Karpas-422 (cell line): ENCODE measurements around the gene DNAJB9. TPM values are rescaled to one million over a fixed set of nuclear protein-coding genes. Genes with fewer than 3 reads are reported as not detected.

Experiments
- DNase-seq: peaks from one replicate; pipeline ENCODE4 v3.0.0-alpha.2; 2015
- H2AFZ ChIP-seq: fragments of 200-600 bp; sonication (generic); 2 replicates; pipeline ENCODE4 v1.6.1; 2014; ENCODE audit warnings: antibody characterized with exemption, low read length, mixed read lengths
- H3K27ac ChIP-seq: fragments of 200-600 bp; sonication (generic); 2 replicates; pipeline ENCODE4 v1.5.1; 2014; ENCODE audit warnings: mild to moderate bottlenecking, low read length, moderate library complexity
- H3K27me3 ChIP-seq: fragments of 200-600 bp; sonication (generic); 2 replicates; pipeline ENCODE4 v1.6.1; 2014; ENCODE audit warnings: low read length, mixed read lengths
- H3K36me3 ChIP-seq: fragments of 200-600 bp; sonication (generic); 2 replicates; pipeline ENCODE4 v1.6.1; 2014; ENCODE audit warnings: low read length, mixed read lengths; ENCODE audit not compliant: insufficient read depth
- H3K4me1 ChIP-seq: fragments of 200-600 bp; sonication (generic); 2 replicates; pipeline ENCODE4 v1.6.1; 2014; ENCODE audit warnings: mild to moderate bottlenecking, low read length, mixed read lengths
- H3K4me2 ChIP-seq: fragments of 200-600 bp; sonication (generic); 2 replicates; pipeline ENCODE4 v1.6.1; 2014; ENCODE audit warnings: low read length, low read depth, mild to moderate bottlenecking; ENCODE audit not compliant: poor library complexity, severe bottlenecking
- H3K4me3 ChIP-seq: fragments of 200-600 bp; sonication (generic); 2 replicates; pipeline ENCODE4 v1.5.1; 2014; ENCODE audit warnings: mild to moderate bottlenecking, antibody characterized with exemption, low read length, mixed read lengths
- H3K79me2 ChIP-seq: fragments of 200-600 bp; sonication (generic); 2 replicates; pipeline ENCODE4 v1.6.1; 2014; ENCODE audit warnings: mild to moderate bottlenecking, low read length, mixed read lengths
- H3K9ac ChIP-seq: fragments of 200-600 bp; sonication (generic); 2 replicates; pipeline ENCODE4 v1.6.0; 2014; ENCODE audit warnings: low read length
- H3K9me2 ChIP-seq: fragments of 200-600 bp; sonication (generic), shearing (Covaris generic); replicated peaks from 2 replicates; pipeline ENCODE4 v1.6.0; 2014; ENCODE audit warnings: mild to moderate bottlenecking, low read length, moderate library complexity; ENCODE audit not compliant: insufficient read depth
- H3K9me3 ChIP-seq: fragments of 300-700, 200-600 bp; sonication (generic); 2 replicates; pipeline ENCODE4 v1.6.1; 2014; ENCODE audit warnings: low read length, mixed read lengths
- H4K20me1 ChIP-seq: fragments of 200-600 bp; sonication (generic); 2 replicates; pipeline ENCODE4 v1.6.1; 2014; ENCODE audit warnings: mild to moderate bottlenecking, antibody characterized with exemption, low read length, low read depth; ENCODE audit not compliant: insufficient read depth
- total RNA-seq: library from RNA; depleted of rRNA; stranded (reverse); fragments of >200 nt; shearing (Covaris generic); gene quantifications from 2 replicates; pipeline ENCODE4 v1.2.3, GENCODE V29; 2014; ENCODE audit warnings: low replicate concordance

The DNAJB9 gene
- total RNA-seq, 1 experiment from 2014 or later = 18.4 TPM

- Histone ChIP-seq H3K27ac (no peak overlapping the region), H3K4me1 (no peaks in the 10 kb centered on the region), H3K79me2 (no peaks in the 10 kb centered on the region), H3K9ac (no peak overlapping the region), H3K36me3 (no peaks in the 10 kb centered on the region), H4K20me1 (no peaks in the 10 kb centered on the region), H2AFZ (no peak overlapping the region), H3K4me3 (no peak overlapping the region), H3K4me2 (no peak overlapping the region), H3K9me2 (no peaks in the 10 kb centered on the region), H3K27me3 (no peaks in the 10 kb centered on the region), H3K9me3 (no peaks in the 10 kb centered on the region)
- no peak for DNase-seq
Observed at GRCh38 chr7:108600399-108600798, 30.7 kb downstream of the DNAJB9 start.

GRCh38 chr7:108603656-108604306 lies 34.1 kb downstream of the DNAJB9 start:
- H2AFZ ChIP-seq = no peak overlapping the region
- H3K79me2 ChIP-seq = no peaks in the 10 kb centered on the region
- H3K4me2 ChIP-seq = no peak overlapping the region
- no peaks in the 10 kb centered on the region for H3K4me1 ChIP-seq
- H4K20me1 ChIP-seq = no peaks in the 10 kb centered on the region
- H3K36me3 ChIP-seq = no peaks in the 10 kb centered on the region
- no peaks in the 10 kb centered on the region for H3K9me3 ChIP-seq
- no peak for DNase-seq
- no peak overlapping the region for H3K9ac ChIP-seq
- H3K27ac ChIP-seq = no peak overlapping the region
- no peak overlapping the region for H3K4me3 ChIP-seq
- no peaks in the 10 kb centered on the region for H3K27me3 ChIP-seq
- H3K9me2 ChIP-seq = no peaks in the 10 kb centered on the region

- H3K9ac ChIP-seq = no peak overlapping the region
- no peak overlapping the region for H3K27ac ChIP-seq
- H3K79me2 ChIP-seq = no peaks in the 10 kb centered on the region
- no peaks in the 10 kb centered on the region for H3K27me3 ChIP-seq
- no peak overlapping the region for H3K4me2 ChIP-seq
- H3K36me3 ChIP-seq = no peaks in the 10 kb centered on the region
- H4K20me1 ChIP-seq = no peaks in the 10 kb centered on the region
- no peak for DNase-seq
- no peaks in the 10 kb centered on the region for H3K9me3 ChIP-seq
- H2AFZ ChIP-seq = no peak overlapping the region
- no peaks in the 10 kb centered on the region for H3K4me1 ChIP-seq
- no peak overlapping the region for H3K4me3 ChIP-seq
- no peaks in the 10 kb centered on the region for H3K9me2 ChIP-seq
Observed at GRCh38 chr7:108604307-108605077, 34.8 kb downstream of the DNAJB9 start.

- Histone ChIP-seq H3K9me3 (no peaks in the 10 kb centered on the region), H3K4me3 (no peak overlapping the region), H3K4me1 (no peaks in the 10 kb centered on the region), H3K9me2 (no peaks in the 10 kb centered on the region), H2AFZ (no peak overlapping the region), H3K79me2 (no peaks in the 10 kb centered on the region), H3K27ac (no peak overlapping the region), H4K20me1 (no peaks in the 10 kb centered on the region), H3K9ac (no peak overlapping the region), H3K27me3 (no peaks in the 10 kb centered on the region), H3K4me2 (no peak overlapping the region), H3K36me3 (no peaks in the 10 kb centered on the region)
- no peak for DNase-seq
Observed at GRCh38 chr7:108605559-108606201, 36.0 kb downstream of the DNAJB9 start.

GRCh38 chr7:108609643-108610042 lies 40.0 kb downstream of the DNAJB9 start:
- no peaks in the 10 kb centered on the region for H3K4me1 ChIP-seq
- no peaks in the 10 kb centered on the region for H3K79me2 ChIP-seq

GRCh38 chr7:108611268-108611667 lies 41.6 kb downstream of the DNAJB9 start:
- Histone ChIP-seq H3K4me2 (no peak overlapping the region), H3K4me3 (no peak overlapping the region), H4K20me1 (no peaks in the 10 kb centered on the region), H3K79me2 (no peaks in the 10 kb centered on the region), H3K27me3 (no peaks in the 10 kb centered on the region), H3K9me2 (no peaks in the 10 kb centered on the region), H3K27ac (no peak overlapping the region), H2AFZ (no peak overlapping the region), H3K4me1 (no peaks in the 10 kb centered on the region), H3K9ac (no peak overlapping the region), H3K9me3 (no peaks in the 10 kb centered on the region), H3K36me3 (no peaks in the 10 kb centered on the region)
- DNase-seq = no peak

More at GRCh38 chr7:108609643-108610042, 40.0 kb downstream of the DNAJB9 start:
- no peaks in the 10 kb centered on the region for H3K27me3 ChIP-seq
- DNase-seq = no peak
- no peaks in the 10 kb centered on the region for H3K36me3 ChIP-seq
- H3K4me2 ChIP-seq = no peak overlapping the region
- no peak overlapping the region for H2AFZ ChIP-seq
- H3K9ac ChIP-seq = no peak overlapping the region
- no peak overlapping the region for H3K4me3 ChIP-seq
- H3K27ac ChIP-seq = no peak overlapping the region
- H3K9me3 ChIP-seq = no peaks in the 10 kb centered on the region
- H4K20me1 ChIP-seq = no peaks in the 10 kb centered on the region
- H3K9me2 ChIP-seq = no peaks in the 10 kb centered on the region

- Histone ChIP-seq H3K36me3 (no peaks in the 10 kb centered on the region), H3K79me2 (no peaks in the 10 kb centered on the region), H3K27me3 (no peaks in the 10 kb centered on the region), H3K9ac (no peak overlapping the region), H3K4me2 (no peak overlapping the region), H4K20me1 (no peaks in the 10 kb centered on the region), H2AFZ (no peak overlapping the region), H3K4me1 (no peaks in the 10 kb centered on the region), H3K9me3 (no peaks in the 10 kb centered on the region), H3K27ac (no peak overlapping the region), H3K4me3 (no peak overlapping the region), H3K9me2 (no peaks in the 10 kb centered on the region)
- DNase-seq = peak; percentile 84
Observed at GRCh38 chr7:108613147-108613948, 43.7 kb downstream of the DNAJB9 start.

- H3K4me1 ChIP-seq = no peaks in the 10 kb centered on the region
- H3K79me2 ChIP-seq = no peaks in the 10 kb centered on the region
- H3K4me2 ChIP-seq = no peak overlapping the region
- no peak for DNase-seq
- no peaks in the 10 kb centered on the region for H3K9me2 ChIP-seq
- no peak overlapping the region for H2AFZ ChIP-seq
- H3K36me3 ChIP-seq = no peaks in the 10 kb centered on the region
- no peak overlapping the region for H3K27ac ChIP-seq
- H3K4me3 ChIP-seq = no peak overlapping the region
- no peaks in the 10 kb centered on the region for H3K9me3 ChIP-seq
- no peak overlapping the region for H3K9ac ChIP-seq
- H4K20me1 ChIP-seq = no peaks in the 10 kb centered on the region
- no peaks in the 10 kb centered on the region for H3K27me3 ChIP-seq
Observed at GRCh38 chr7:108613949-108614381, 44.3 kb downstream of the DNAJB9 start.
